ENCODE measurements around the gene RBM12.
"Not testable (repeated sequence)": the region's sequence is repeated elsewhere in the genome, so short reads cannot be mapped to it uniquely, and the experiment has no call there.

Gene RBM12, protein sequence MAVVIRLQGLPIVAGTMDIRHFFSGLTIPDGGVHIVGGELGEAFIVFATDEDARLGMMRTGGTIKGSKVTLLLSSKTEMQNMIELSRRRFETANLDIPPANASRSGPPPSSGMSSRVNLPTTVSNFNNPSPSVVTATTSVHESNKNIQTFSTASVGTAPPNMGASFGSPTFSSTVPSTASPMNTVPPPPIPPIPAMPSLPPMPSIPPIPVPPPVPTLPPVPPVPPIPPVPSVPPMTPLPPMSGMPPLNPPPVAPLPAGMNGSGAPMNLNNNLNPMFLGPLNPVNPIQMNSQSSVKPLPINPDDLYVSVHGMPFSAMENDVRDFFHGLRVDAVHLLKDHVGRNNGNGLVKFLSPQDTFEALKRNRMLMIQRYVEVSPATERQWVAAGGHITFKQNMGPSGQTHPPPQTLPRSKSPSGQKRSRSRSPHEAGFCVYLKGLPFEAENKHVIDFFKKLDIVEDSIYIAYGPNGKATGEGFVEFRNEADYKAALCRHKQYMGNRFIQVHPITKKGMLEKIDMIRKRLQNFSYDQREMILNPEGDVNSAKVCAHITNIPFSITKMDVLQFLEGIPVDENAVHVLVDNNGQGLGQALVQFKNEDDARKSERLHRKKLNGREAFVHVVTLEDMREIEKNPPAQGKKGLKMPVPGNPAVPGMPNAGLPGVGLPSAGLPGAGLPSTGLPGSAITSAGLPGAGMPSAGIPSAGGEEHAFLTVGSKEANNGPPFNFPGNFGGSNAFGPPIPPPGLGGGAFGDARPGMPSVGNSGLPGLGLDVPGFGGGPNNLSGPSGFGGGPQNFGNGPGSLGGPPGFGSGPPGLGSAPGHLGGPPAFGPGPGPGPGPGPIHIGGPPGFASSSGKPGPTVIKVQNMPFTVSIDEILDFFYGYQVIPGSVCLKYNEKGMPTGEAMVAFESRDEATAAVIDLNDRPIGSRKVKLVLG

DNA sequence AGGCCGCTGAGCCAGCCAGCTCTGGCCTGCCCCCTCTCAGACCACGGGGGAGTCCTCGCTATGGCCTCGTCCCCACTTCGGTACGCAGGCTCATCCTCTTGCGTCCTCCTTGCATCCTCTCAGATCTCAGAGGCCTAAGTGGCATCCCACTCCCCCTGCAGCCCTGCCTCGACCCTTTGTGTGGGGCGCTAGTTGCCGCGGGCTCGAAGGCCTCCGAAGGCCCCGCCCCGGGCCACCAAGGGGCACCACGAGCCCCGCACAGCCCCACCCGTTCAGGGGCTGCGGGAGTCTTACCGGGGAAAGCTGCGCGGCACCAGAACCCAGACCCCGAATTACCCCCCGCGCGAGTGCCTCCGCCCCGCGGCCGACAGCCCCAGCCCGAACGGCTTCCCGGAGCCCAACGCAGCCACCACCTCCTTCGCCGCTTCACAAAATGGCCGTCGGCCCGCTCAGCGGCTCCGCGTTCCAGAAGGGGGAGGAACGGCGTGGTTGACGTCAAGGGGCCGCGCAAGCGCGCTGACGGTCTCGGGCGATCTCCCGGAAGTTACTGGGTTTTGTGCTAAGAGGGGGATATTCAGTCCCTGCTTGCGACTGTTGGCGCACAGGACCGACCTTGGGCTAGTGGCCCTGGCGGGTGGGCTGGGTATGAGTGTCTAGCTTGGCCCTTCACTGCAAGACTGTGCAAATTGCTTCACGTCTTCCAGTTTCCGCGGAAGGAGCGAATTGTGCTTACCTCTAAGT lies at the start of gene RBM12, which contains the start of gene CPNE1:
Gene RBM12 (minus strand): TSS at position 435 of the 741 bp plus-strand sequence. CDS start 9,578 bp downstream, outside the sequence.
Gene CPNE1 (minus strand): TSS at position 435 of the 741 bp plus-strand sequence. CDS start 31,977 bp downstream, outside the sequence.
- DNase-seq (ENCODE audit: insufficient read length, low spot score) (peak; percentile 99), FAIRE-seq (peak; percentile 94)

DNA sequence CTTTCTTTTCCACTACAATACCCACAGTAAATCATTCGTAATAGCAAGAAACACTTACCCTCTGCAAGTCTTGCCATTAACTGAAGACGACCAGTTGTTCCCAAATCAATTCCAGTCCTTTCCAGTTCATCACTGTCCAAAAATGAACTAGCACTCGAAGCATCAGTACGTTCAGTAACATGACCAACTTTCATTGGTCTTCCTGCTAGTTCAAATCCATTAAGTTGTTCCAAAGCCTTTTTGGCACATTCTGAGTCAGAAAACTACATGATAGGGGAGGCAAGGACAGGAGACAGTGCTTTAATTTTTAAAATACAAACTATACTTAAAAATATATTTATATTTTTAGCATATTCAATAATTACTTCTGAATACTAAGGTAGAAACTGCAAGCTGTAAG lies 49.4 kb upstream of the RBM12 start:
- DNase-seq (ENCODE audit: insufficient read length, low spot score) (no peak), FAIRE-seq (no peak)

DNA sequence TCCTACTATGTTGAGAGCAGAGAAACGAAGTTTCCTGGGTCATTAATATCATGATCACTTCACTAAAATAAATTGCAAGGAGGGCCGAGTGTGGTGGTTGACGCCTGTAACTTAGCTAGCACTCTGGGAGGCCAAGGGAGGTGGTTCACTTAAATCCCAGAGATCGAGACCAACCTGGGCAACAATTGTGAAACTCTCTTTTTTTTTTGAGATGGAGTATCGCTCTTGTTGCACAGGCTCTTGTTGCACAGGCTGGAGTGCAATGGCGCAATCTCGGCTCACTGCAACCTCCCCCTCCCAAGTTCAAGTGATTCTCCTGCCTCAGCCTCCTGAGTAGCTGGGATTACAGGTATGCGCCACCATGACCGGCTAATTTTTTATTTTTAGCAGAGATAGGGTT lies 48.4 kb upstream of the RBM12 start:
- not testable (repeated sequence) for FAIRE-seq; DNase-seq (ENCODE audit: insufficient read length, low spot score)

DNA sequence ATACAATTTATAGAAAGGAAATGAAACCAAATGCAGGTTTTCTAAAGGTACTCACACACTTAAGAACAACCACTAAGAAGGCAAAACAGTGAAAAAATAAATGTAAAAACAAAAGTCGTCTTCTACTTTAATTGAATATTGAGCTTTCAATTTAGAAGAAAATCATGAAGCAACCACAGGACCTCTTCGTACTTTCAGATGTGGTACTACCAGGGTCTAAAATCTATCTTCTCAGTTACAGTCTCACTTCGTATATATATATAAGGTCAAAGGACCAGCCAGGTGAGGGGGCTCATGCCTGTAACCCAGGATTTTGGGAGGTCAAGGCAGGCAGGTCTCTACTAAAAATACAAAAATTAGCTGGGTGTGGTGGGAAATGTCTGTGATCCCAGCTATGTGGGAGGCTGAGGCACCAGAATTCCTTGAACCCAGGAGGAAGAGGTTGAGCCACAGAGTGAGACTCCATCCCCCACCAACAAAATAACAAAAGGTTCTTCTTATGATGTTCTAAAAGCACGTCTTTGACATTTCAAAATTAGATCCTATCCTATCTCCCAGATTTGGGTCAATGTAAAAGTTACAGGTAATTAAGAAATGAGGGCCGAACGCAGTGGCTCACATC lies 47.0 kb upstream of the RBM12 start:
- DNase-seq (ENCODE audit: insufficient read length, low spot score), result no peak
- FAIRE-seq, result no peak

DNA sequence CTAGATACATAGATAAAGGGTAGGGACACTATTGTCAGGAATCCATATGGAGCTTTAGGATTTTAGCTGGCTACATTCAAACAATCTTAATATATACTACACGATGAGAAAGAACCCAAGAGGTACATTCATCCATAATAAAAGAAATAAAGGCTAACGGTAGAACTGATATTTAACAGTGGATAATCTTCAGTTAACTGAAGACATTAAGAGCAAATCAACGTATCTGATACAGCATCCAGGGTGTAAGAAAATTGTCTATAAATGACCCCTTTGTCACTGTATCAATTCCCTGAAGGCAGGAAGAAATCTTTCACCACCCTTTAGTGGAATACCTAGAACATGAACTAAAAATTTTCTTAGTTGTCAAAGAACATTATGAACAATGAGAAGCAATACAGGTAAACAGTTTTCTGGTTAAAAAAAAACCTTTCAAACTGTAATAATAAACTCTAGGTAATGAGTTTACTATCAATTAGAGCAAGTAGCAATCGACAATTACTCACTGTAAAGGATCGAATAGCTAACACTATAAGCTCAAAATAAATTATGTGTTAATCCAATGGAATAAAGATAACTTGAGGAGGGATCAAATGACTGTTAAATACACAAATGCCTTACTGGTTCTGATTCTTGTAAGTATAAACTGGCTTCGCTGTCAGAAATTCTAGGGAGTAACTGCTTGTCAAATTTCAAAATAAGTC lies 46.3 kb upstream of the RBM12 start:
- DNase-seq (ENCODE audit: insufficient read length, low spot score), result no peak
- no peak for FAIRE-seq

DNA sequence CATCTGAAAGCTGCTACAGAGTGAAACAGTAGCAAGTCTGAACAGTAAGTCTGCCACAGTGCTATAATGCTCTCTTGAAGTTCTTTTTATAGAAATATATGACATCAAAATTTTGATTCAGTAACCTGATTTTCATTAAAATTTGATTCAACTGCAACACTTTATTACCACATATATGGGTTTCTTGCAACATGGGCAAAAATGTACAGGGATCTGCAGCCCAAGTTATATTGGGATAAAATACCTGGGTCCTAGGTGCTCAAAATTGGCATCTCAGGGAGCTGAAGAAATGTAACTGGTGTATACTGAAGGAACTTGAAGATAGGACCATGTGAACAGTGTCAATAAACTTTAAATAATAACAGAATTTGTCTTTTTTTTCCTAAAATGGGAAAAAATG lies 45.3 kb upstream of the RBM12 start:
- no peak for FAIRE-seq
- no peak for DNase-seq (ENCODE audit: insufficient read length, low spot score)

DNA sequence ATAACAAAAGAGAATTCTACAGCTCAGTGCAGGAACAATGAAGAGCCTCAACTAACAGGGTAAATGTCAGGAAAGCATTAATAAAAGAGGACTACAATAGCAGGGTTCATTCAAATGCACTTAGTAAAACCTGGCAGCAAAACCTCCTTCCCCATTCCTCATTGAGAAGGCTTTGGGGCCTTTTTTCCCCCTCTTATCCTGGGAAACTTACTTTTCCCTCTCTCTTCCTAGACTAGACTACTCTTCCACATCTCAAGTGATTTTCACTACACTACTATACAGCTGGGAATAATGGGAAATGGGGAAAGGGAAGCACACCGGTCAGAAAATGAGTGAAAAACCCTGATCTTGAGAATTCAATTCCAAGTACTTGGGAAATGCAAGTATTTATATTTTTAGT lies 44.6 kb upstream of the RBM12 start:
- DNase-seq (ENCODE audit: insufficient read length, low spot score), result no peak
- no peak for FAIRE-seq

DNA sequence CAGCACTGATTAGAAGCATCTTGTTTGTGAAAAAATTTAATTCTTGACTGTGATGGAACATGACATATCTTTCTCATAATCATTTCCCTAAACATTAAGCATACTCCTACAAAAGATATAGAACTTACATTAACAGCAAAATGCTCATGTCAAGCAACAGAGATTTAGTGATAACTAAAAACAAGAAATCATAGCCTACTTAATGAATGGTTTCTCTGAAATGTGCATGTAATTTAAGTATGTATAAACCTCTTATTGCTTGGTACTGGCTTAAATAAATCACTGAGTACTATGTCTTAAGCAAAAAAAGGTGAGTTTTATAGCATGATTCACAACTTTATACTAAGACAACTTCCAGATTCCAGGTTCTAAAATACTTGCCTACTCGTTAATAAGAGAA lies 43.8 kb upstream of the RBM12 start:
- no peak for DNase-seq (ENCODE audit: insufficient read length, low spot score)
- FAIRE-seq, result no peak

DNA sequence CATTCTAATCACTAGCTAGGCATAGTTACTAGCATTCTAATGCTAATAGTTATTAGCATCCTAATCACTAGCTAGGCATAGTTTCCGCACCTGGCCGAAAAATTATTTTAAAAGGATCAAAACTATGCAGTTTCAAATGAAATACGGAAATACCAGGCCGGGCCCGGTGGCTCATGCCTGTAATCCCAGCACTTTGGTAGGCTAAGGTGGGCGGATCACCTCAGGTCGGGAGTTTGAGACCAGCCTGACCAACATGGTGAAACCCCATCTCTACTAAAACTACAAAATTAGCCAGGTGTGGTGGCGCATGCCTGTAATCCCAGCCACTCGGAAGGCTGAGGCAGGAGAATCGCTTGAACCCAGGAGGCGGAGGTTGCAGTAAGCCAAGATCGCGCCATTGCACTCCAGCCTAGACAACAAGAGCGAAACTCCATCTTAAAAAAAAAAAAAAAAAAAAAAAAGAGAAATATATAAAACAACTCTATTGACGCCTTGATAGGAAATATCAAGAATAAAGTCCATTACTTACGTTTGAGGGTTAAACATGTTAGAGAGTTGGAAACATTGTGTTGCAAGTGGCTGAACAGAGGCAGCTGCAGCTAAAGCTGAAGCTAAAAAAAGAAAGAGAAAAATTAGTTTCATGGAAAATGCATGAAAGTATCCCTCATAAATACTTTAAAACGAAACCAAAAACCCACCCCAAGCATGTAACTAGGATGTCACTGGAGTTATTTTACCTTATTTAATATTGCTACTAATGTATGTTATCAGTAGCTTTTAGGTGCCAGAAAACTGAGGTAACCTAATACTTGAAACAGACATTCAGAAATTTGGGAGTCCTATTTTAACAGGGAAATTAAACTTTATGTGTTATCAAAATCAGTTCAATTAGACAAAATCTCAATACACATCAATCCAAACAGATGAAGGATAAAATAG lies 42.2 kb upstream of the RBM12 start:
- DNase-seq (ENCODE audit: insufficient read length, low spot score); FAIRE-seq: not testable (repeated sequence)

DNA sequence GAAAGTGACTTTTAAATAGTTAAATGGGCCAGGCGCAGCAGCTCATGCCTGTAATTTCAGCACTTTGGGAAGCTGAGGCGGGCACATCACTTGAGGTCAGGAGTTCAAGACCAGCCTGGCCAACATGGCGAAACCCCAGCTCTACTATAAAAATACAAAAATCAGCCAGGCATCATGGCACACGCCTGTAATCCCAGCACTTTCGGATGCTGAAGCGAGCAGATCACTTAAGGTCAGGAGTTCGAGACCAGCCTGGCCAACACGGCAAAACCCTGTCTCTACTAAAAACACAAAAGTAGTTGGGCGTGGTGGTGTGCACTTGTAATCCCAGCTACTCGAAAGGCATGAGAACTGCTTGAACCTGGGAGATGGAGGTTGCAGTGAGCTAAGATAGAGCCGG lies 41.2 kb upstream of the RBM12 start:
- FAIRE-seq; DNase-seq (ENCODE audit: insufficient read length, low spot score): not testable (repeated sequence)

DNA sequence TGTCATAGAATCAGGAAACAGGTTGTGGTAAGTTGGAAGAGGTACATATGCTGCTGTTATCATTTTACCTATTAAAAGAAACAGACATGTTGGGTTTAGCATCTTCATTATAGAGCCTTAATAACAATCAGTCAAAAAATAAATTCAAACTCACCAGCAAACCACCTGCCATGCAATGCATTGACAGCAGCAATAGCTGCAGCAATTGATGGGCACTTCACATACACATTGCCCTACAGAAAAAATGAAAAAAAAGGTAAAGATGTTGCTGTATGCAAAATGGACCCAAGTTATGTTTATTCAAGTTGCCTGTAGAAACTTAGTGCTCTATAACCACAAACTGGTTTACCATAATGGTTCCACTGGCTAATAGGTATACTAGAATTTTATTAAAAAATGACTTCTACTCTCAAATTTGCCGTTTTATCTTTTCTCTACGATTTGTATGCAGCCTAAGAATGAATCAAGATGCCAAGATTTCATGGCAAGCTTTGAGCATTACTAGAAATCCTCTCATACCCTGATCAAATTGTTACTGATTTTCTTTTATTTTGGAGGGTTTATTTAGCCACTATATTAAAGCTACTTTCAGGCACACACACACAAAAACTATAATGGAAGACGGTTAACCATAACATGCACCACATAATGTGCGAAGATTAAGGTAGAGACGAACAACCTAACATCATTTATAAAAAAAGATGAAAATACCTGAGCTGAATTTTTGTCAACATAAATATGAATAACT lies 40.0 kb upstream of the RBM12 start:
- no peak for DNase-seq (ENCODE audit: insufficient read length, low spot score)
- no peak for FAIRE-seq

DNA sequence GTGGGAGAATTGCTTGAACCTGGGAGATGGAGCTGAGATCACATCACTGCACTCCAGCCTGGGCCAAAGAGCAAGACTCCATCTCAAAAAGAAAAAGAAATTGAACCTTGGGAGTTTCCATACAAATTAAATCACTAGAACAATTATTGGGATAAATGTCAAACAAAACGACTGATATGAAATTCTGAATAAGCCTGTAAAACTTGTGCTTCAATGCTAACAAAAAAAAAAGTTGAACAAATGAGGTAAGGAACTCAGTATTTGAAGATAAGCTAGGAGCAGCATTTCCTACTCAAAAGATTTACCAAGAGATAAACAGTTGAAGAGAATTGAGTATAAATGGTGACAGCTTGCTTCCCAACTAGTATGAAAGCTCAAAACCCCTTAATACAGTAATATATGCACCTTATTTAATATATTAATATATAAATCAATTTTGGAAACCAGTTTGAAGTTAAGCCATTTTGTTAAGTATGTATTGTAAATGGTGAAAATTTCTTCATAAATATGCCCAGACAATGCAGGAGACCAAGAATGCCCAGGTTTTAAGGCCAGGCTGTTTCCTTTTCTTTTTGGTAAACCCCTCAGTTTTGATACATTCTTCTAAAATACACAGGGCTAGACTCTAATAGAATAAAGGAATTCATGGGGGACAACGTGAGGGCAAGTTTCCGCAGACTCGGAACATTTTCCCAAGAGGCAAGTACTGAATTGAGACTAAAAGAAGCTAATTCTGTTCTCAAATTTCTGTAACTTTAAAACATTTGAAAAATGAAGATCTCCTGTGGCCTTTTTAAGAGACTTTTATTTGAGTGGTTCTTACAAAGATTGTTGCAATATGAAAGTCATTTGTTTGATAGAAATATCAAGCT lies 38.4 kb upstream of the RBM12 start:
- DNase-seq (ENCODE audit: insufficient read length, low spot score) (no peak), FAIRE-seq (no peak)

DNA sequence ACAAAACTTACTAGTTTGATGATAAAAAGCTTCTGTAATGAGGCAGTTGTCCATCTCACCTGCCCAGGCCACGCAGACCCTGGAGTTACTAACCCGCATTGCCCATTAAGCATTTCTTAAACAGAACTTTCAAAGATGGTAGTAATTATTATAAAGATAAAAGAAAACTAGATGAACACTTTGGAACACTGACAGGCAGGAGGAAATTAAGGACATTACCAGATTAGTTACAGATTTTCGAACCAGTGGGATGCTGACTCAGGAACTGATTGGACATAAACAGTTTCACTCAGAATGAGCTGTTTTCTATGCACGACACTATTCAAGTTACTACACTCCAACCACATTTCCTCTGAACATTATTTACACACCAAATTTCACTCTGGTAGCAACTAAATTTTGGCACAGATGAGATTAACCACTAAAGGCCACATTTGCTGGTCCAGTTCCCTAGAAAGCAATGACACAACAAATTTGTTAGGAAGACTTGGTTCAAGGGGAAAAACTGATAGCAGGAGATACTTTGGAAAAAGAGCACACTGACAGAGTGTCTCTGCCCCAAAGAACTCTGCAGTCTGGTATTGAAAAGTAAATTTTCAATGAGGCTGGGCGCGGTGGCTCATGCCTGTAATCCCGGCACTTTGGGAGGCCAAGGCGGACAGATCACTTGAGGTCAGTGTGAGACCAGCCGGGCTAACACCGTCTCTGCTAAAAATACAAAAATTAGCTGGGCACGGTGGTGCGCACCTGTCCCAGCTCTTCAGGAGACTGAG lies 37.5 kb upstream of the RBM12 start:
- no peak for DNase-seq (ENCODE audit: insufficient read length, low spot score)
- FAIRE-seq, result no peak

DNA sequence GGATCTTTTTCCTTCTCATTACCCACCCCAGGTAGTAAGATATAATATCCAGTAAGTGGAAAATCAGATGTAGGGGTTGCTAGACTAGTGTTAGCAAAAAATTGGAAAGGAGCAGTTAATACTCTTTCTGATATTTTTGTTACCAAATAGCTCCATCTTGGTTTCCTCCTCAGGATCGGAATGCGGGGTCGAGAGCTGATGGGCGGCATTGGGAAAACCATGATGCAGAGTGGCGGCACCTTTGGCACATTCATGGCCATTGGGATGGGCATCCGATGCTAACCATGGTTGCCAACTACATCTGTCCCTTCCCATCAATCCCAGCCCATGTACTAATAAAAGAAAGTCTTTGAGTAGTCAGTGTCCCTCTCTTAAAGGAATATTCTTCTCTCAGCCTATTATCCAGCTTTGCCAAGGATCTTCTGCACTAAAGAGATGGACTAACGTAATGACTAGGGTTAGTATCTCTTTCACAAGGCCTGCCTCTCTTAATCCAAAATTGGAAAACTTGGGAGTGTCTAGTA lies 36.0 kb upstream of the RBM12 start:
- FAIRE-seq, result no peak
- no peak for DNase-seq (ENCODE audit: insufficient read length, low spot score)

DNA sequence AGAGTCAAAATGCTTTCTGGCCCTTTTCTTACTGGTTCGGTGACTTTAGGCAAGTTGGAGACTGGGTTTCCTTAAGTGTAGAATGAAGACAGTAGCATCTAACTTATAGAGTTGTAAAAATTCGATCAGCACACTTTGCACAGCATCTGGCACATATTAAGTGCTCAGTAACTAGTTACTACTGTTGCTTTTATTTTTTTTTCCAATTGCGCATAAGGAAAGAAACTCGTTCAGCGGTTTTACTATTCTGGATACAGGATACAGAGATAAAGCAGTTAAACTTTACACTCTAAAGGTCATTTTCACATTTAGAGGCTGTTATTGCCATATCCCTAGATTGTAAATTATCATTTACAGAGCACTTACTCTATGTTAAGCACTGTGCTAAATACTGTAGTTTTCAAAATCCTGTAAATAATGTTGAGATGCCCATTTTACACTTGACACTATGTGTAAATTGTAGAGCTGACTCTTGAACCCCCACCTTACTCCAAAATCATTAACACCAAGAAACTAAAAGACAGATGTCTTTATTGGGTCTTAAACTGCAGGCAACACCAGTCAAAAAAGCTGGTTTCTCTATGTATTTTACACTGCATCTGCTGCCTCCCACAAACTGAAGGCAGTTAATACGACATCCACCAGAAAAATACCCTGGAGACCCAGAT lies 35.4 kb upstream of the RBM12 start:
- DNase-seq (ENCODE audit: insufficient read length, low spot score), result no peak
- no peak for FAIRE-seq
